ENCODE data around the gene CDKL1. TPM values are rescaled to one million over a fixed set of nuclear protein-coding genes. Genes with fewer than 3 reads are reported as not detected.

The CDKL1 gene
- total RNA-seq: 1 to 10 TPM; 2.9 to 3.0 TPM
- long read RNA-seq, partial matches to known transcripts: 1 of 3 reads
- long read RNA-seq, other reads (novel, unspliced or antisense): 2 of 3 reads

GRCh38 chr14:50396631-50397389 lies at the start of gene CDKL1:
Gene CDKL1 (minus strand): TSS chr14:50396881. CDS start chr14:50395868, 1,013 bp downstream.
- ATAC-seq (peak; percentile 94 to 96), DNase-seq (peak; percentile 68)
- intact Hi-C loops (cut with DNase I): loop anchor here in 1 of 2 donors (1.0 kb wide), 1 partner anchor 76 kb away; no protein-coding TSS in a partner anchor

GRCh38 chr14:50434528-50434927 lies 37.8 kb upstream of the CDKL1 start:
- intact Hi-C loops (cut with DNase I): no loop called here
- no peak for ATAC-seq
- DNase-seq: no peak

GRCh38 chr14:50432131-50432530 lies 35.5 kb upstream of the CDKL1 start:
- intact Hi-C loops (cut with DNase I): no loop called here
- ATAC-seq (no peak), DNase-seq (no peak)

- intact Hi-C loops (cut with DNase I): no loop called here
- DNase-seq (no peak), ATAC-seq (no peak)
Measured at GRCh38 chr14:50425816-50426215, 29.1 kb upstream of the CDKL1 start.

GRCh38 chr14:50425105-50425504 lies 28.4 kb upstream of the CDKL1 start:
- DNase-seq (no peak), ATAC-seq (no peak)
- intact Hi-C loops (cut with DNase I): no loop called here

- intact Hi-C loops (cut with DNase I): no loop called here
- DNase-seq: no peak
- no peak for ATAC-seq
Measured at GRCh38 chr14:50423529-50423928, 26.8 kb upstream of the CDKL1 start.

GRCh38 chr14:50421499-50421898 lies 24.8 kb upstream of the CDKL1 start:
- no peak for ATAC-seq
- intact Hi-C loops (cut with DNase I): no loop called here
- DNase-seq: no peak

- DNase-seq (no peak), ATAC-seq (peak in 1 of 2 donors; percentile 34)
- intact Hi-C loops (cut with DNase I): no loop called here
Measured at GRCh38 chr14:50417853-50418252, 21.2 kb upstream of the CDKL1 start.

- ATAC-seq: no peak
- no peak for DNase-seq
- intact Hi-C loops (cut with DNase I): no loop called here
Measured at GRCh38 chr14:50410921-50411320, 14.2 kb upstream of the CDKL1 start.

- DNase-seq: no peak
- intact Hi-C loops (cut with DNase I): no loop called here
- ATAC-seq: no peak
Measured at GRCh38 chr14:50410071-50410470, 13.4 kb upstream of the CDKL1 start.

- intact Hi-C loops (cut with DNase I): no loop called here
- DNase-seq (no peak), ATAC-seq (peak; percentile 41 to 47)
Measured at GRCh38 chr14:50407111-50407812, 10.6 kb upstream of the CDKL1 start.

GRCh38 chr14:50403419-50403818 lies 6.7 kb upstream of the CDKL1 start:
- no peak for DNase-seq
- intact Hi-C loops (cut with DNase I): no loop called here
- no peak for ATAC-seq

GRCh38 chr14:50402965-50403364 lies 6.3 kb upstream of the CDKL1 start:
- no peak for ATAC-seq
- intact Hi-C loops (cut with DNase I): no loop called here
- DNase-seq: no peak

GRCh38 chr14:50400461-50400860 lies 3.8 kb upstream of the CDKL1 start:
- ATAC-seq: no peak
- intact Hi-C loops (cut with DNase I): no loop called here
- no peak for DNase-seq

- intact Hi-C loops (cut with DNase I): no loop called here
- DNase-seq (peak; percentile 33), ATAC-seq (no peak)
Measured at GRCh38 chr14:50399251-50400032, 2.8 kb upstream of the CDKL1 start.

- DNase-seq (no peak), ATAC-seq (no peak)
- intact Hi-C loops (cut with DNase I): no loop called here
Measured at GRCh38 chr14:50398189-50398580, 1.5 kb upstream of the CDKL1 start.

GRCh38 chr14:50397390-50398188 lies 908 bp upstream of the CDKL1 start:
- intact Hi-C loops (cut with DNase I): no loop called here
- ATAC-seq (peak; percentile 34 to 39), DNase-seq (peak; percentile 45)

- ATAC-seq: no peak
- intact Hi-C loops (cut with DNase I): no loop called here
- peak; percentile 35 for DNase-seq
Measured at GRCh38 chr14:50395448-50395847, 1.2 kb downstream of the CDKL1 start.

- intact Hi-C loops (cut with DNase I): no loop called here
- ATAC-seq (no peak), DNase-seq (no peak)
Measured at GRCh38 chr14:50394713-50395112, 2.0 kb downstream of the CDKL1 start.

All from left cardiac atrium (tissue), 4 donors.